ENCODE data around the gene PCK1.

Gene PCK1

GRCh38 chr20:57576002-57576401 lies 15.1 kb downstream of the PCK1 start:
- no peak overlapping the region for H3K27ac ChIP-seq
- TF ChIP-seq CTCF (conservative IDR thresholded peaks at IDR 0.05), result no peak

DNA sequence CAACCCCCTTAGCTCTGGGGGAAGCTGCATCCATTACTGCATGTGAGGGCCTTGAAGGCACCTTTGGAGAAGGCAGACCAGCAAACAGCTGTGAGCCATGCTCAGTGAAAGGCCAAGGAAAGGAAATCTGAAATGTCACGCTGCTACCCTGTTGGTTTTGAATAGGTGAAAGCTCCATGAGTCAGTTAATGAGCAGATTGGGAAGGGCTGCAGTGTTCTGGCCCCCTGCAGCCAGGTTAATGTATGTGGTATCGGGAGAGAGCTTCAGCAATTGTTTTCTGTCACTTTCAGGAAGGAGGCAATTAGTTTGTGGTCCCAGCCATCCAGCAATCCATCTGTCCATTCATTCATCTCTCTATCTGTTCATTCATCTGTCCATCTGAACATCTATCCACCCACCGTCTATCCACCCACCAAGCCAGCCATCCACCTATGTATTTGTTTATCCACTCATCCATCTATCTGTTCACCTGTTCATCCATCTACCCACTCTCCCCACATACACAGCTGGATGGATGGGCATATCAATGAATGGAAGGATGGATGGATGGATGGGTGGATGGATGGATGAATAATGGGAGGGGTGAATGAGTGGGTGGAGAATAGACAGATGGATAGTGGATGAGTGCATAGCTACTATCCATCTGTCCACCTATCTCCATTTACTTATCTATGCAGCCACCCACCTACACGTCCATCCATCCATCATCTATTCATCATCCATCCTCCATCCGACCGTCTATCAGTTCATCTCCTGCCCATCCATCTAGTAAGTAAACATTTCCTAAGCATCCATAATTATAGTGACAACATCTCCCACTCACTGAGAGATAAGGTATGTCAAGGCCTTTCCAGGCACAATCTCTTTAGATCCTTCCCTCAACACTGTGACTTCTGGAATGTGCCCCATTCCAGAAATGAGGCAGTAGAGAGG lies 16.0 kb downstream of the PCK1 start:
- TF ChIP-seq CTCF (conservative IDR thresholded peaks at IDR 0.05), result no peak
- H3K27ac ChIP-seq, result no peak overlapping the region

GRCh38 chr20:57577679-57578475 lies 17.0 kb downstream of the PCK1 start:
- no peak overlapping the region for H3K27ac ChIP-seq
- TF ChIP-seq CTCF (conservative IDR thresholded peaks at IDR 0.05), result no peak

- no peak for TF ChIP-seq CTCF (conservative IDR thresholded peaks at IDR 0.05)
- no peak overlapping the region for H3K27ac ChIP-seq
Observed at GRCh38 chr20:57578476-57579165, 17.7 kb downstream of the PCK1 start.

DNA sequence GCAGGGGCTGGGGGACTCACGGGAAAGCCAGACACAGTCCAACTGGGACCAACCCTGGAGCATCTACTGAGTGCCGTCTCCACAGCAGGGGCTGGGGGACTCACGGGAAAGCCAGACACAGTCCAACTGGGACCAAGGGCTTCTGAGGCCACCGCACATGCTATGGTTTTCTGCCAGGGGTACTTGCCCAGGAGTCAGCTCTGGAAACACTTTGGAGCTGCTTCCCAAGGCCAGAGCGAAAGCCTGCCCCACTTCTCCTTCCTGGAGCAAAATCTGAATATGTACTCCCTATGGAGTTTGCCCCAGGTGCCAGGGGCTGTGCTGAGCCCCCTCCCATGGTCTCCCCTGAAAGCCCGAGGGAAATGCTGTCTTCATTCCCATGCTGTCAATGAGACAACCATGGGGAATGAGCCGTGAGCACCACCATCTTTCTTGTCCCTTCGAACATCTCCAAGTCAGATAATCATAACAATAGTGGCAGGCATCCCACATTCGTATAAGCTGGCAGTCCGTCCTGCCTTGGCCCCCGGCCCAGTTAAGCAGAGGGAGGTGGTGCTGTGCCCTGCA lies 18.5 kb downstream of the PCK1 start:
- no peak for TF ChIP-seq CTCF (conservative IDR thresholded peaks at IDR 0.05)
- no peak overlapping the region for H3K27ac ChIP-seq

GRCh38 chr20:57579898-57580447 lies 19.1 kb downstream of the PCK1 start:
- TF ChIP-seq CTCF (conservative IDR thresholded peaks at IDR 0.05), result no peak
- no peak overlapping the region for H3K27ac ChIP-seq
